ENCODE results near the gene CFAP77.
"Not testable (repeated sequence)": the region's sequence is repeated elsewhere in the genome, so short reads cannot be mapped to it uniquely, and the experiment has no call there.

The CFAP77 gene

DNA sequence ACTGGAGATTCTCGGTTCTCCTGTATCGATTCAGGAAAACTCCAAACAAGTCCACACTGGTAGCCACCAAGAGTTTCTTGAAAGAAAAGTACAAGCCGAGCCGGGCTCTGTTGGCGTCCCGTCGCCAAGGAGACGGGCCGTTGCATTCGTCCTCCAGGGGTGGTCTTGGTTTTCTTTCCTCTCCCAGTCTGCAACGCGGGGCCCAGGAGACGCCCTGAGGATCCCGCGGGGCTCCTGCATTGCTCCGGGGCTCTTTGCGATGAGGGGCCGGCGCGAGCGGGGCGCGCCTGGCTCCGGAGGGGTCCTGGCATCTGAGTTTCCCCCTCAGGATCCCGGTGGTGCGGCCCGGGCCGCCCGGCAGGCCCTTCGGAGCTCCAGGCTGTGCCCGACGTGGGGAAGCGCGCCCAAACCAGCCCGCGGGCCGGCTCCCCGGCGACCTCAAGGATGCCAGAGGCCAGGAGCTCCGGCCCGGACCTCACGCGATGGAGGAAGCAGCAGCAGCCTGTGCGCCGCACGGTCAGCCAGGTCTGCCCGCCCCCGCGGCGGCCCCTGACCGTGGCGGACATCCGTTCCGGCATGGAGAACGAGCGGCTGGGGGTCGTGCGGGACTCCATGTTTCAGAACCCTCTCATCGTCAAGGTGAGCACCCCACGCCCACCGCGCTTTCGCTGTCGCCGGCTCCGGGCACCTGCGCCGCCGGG lies at the start of gene CFAP77:
CFAP77 (plus strand) TSS at position 384 of the 701 bp plus-strand sequence; CDS start at position 445, 61 bp downstream.
- peak; percentile 58 for DNase-seq
- in situ Hi-C loops (cut with MboI; ENCODE audit: low pct_unique_long_range_greater_than_20kb, low sequenced_read_pairs), result no loop called here

DNA sequence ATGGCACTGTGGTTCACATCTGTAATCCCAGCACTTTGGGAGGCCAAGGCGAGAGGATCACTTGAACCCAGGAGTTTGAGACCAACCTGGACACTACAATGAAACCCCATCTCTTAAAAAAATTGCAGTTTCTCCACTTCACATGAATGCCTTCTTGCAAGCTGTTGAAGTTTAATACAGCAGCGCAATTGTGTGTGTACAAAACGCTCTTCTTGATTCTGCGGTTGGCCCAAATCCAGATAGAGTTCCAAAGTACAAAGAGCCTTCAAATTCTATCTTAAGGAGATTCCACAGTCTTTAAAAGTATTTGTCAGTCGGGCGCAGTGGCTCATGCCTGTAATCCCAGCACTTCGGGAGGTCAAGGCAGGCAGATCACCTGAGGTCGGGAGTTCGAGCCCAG lies 45.9 kb upstream of the CFAP77 start:
- in situ Hi-C loops (cut with MboI; ENCODE audit: low pct_unique_long_range_greater_than_20kb, low sequenced_read_pairs), result no loop called here
- DNase-seq, result no peak

- DNase-seq, result no peak
- in situ Hi-C loops (cut with MboI; ENCODE audit: low pct_unique_long_range_greater_than_20kb, low sequenced_read_pairs), result no loop called here
Observed at GRCh38 chr9:132365986-132366385, 44.0 kb upstream of the CFAP77 start.

DNA sequence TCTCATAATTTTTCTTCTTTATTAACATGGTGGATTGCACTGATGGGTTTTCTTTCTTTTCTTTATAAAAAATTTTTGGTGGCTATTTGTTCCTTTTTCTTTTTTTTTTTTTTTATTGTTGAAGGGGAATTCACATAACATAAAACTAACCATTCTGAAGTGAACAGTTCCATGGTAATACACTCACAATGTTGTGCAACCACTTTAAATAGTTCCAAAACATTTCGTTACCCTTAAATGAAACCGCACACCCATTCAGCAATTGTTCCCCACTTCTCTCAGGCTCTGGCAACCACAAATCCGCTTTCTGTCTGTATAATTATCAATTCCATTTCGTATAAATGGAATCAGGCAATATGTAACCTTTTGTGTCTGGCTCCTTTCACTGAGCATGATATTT lies 43.5 kb upstream of the CFAP77 start:
- no peak for DNase-seq
- in situ Hi-C loops (cut with MboI; ENCODE audit: low pct_unique_long_range_greater_than_20kb, low sequenced_read_pairs), result no loop called here

DNA sequence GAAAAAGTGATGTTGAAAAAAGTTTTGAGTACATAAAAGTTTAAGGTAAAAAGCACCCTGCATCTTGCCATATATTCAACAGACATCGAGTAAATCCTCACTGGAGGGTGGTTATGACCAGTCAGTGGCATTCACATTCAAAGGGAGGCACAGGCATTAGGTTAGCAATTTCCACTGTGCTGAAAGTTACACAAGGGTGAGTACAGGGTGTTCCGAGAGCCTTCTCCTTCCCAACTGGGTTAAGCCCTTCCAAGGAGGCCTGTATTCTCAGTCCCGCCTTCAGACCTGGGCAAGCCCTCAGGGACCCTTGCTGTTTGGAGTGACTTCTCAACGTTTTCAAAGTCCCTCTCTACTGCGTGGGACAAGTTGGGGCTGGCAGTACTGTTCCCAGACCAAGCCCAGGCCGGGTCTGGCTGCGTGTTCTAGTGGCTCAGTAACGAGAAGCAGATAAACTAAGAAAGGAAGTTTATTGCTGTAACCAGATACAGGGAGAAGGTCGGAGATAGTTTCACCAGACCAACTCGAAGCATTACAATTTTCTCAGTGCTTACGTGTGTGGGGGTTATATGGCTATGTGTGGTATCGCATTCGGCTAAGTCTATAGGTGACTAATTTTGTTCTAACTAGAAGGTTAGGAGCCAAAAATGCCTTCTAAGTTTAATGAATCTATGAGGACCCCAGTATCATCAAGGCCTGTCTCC lies 42.2 kb upstream of the CFAP77 start:
- in situ Hi-C loops (cut with MboI; ENCODE audit: low pct_unique_long_range_greater_than_20kb, low sequenced_read_pairs), result no loop called here
- no peak for DNase-seq

GRCh38 chr9:132369421-132369820 lies 40.6 kb upstream of the CFAP77 start:
- in situ Hi-C loops (cut with MboI; ENCODE audit: low pct_unique_long_range_greater_than_20kb, low sequenced_read_pairs), result no loop called here
- no peak for DNase-seq

DNA sequence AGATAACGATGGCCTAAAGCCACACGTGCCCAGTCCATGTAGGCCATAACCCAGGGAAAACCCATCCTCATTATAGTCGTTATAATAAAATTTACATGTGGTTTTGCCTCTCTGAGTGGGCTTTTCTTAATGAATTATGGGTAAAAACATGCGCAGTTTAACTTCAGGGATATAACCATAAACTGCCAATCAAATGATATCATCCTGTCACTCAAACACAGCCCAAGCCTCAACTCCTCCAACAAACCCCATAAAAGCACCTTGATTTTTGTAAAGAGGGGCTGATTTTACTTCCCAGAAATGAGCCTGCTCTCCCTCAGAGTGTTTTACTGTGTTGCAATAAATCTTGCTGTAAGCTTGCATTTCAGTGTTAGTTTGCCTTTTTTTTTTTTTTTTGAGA lies 39.4 kb upstream of the CFAP77 start:
- in situ Hi-C loops (cut with MboI; ENCODE audit: low pct_unique_long_range_greater_than_20kb, low sequenced_read_pairs), result no loop called here
- no peak for DNase-seq

DNA sequence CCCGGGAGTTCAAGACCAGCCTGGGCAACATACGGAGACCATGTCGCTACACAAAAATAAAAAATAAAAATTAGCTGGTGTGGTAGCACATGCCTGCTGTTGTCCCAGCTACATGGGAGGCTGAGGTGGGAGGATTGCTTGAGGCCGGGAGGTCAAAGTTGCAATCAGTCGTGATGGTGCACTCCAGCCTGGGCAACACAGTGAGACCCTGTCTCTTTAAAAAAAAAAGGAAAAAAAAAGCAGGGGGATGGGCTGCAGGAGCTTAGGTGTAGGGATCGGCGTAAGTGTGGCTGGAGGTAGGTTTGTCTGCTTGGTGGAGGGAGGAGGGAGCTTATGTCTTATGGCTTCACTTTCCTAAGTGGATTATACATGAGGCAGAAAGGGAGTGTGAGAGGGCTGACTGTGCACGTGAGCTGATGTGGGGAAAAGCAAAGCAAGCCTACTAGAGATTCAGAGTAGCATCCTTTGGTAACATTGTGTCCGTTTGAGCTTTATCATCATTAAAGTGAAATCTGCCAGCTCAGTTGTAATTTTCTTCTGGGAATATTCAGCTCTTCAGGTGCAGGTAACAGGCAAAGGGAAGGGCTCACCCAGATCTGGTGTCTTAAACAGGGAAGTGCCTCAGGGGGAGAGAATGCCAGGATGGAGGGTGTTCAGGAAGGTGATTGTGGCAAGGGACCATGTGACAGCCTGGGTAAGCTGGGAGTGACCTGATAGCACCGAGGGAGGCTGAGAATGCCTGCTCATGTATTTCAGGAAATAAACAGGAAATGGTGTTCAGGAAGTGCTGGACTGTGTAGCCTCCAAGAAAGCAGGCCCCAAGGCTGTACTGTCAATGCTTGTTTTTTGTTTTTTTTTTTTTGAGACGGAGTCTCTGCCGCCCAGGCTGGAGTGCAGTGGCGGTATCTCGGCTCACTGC lies 37.6 kb upstream of the CFAP77 start:
- DNase-seq, result peak; percentile 96
- in situ Hi-C loops (cut with MboI; ENCODE audit: low pct_unique_long_range_greater_than_20kb, low sequenced_read_pairs), result no loop called here

DNA sequence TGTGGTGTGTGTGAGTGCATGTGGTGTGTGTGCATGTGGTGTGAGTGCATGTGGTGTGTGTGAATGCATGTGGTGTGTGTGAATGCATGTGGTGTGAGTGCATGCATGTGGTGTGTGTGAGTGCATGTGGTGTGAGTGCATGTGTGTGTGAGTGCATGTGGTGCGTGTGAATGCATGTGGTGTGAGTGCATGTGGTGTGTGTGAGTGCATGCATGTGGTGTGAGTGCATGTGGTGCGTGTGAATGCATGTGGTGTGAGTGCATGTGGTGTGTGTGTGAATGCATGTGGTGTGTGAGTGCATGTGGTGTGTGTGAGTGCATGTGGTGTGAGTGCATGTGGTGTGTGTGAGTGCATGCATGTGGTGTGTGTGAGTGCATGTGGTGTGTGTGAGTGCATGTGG lies 32.2 kb upstream of the CFAP77 start:
- in situ Hi-C loops (cut with MboI; ENCODE audit: low pct_unique_long_range_greater_than_20kb, low sequenced_read_pairs); DNase-seq: not testable (repeated sequence)

DNA sequence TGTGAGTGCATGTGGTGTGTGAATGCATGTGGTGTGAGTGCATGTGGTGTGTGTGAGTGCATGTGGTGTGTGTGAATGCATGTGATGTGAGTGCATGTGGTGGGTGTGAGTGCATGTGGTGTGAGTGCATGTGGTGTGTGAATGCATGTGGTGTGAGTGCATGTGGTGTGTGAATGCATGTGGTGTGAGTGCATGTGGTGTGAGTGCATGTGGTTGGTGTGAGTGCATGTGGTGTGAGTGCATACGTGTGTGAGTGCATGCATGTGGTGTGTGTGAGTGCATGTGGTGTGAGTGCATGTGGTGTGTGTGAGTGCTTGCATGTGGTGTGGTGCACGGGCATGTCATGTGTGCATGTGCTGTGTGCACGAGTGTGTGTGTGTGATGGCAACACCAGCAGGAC lies 31.6 kb upstream of the CFAP77 start:
- in situ Hi-C loops (cut with MboI; ENCODE audit: low pct_unique_long_range_greater_than_20kb, low sequenced_read_pairs); DNase-seq: not testable (repeated sequence)

DNA sequence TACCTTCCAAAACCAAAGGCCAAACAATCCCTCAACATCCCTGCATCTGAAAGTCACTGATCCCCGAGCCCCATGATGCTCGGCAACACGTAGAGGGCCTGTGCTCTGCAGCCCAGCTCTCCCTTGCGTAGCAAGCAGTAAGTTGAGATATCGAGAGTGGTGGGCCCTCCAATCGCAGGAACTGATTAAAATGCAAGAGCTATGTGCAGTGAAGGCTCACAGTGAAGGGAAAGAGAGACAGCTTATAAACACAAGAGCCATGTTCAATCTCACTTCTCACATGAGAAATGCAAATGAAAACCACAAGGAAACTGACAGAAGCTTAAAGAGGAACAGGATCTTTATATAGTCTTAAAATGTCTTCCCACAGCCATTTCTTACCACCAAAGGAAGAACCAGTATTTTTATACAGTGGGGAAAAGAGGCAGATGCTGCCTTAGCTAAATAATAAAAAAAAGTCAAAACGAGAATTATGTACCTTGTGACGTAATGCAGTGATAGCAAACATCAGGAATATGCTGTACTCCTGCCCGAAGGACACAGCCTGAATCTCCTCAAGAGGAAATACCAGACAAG lies 28.0 kb upstream of the CFAP77 start:
- in situ Hi-C loops (cut with MboI; ENCODE audit: low pct_unique_long_range_greater_than_20kb, low sequenced_read_pairs), result no loop called here

DNA sequence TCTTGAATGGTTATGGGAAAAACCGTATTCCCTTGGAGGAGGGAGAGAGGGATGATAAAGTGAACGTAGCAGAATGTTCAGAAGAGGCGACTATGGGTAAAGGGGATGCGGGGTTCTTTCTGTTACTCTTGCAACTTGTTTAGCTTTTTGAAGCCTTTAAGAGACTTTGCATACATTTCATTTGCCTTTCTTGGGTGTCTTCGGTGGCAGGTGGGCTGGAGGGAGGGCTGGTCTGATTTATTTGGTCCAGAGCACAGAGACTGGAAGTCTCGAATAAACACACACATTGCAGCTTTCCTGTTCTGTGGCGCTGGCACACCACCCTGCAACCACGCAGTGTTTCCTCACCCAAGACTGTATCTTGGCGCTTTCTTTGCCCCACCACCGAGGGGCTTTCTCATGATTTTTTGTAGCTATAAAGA lies 26.5 kb upstream of the CFAP77 start:
- DNase-seq, result no peak
- in situ Hi-C loops (cut with MboI; ENCODE audit: low pct_unique_long_range_greater_than_20kb, low sequenced_read_pairs), result no loop called here

More for the DNA sequence above, 28.0 kb upstream of the CFAP77 start:
- DNase-seq, result peak; percentile 76

DNA sequence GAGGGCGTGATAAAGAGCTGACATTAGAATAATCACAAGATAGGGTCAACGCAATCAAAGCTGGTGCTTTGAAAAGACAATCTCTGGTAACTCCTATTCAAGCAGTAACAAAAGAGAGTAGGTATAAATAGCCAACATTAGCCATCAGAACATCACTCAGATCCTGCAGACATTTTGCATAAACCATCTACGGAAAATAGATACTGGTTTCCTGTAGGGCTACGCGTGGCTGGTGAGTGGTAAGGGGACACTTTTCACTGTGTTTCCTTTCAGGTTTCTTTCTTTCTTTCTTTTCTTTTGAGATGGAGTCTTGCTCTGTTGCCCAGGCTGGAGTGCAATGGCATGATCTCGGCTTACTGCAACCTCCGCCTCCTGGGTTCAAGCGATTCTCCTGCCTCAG lies 25.6 kb upstream of the CFAP77 start:
- no peak for DNase-seq
- in situ Hi-C loops (cut with MboI; ENCODE audit: low pct_unique_long_range_greater_than_20kb, low sequenced_read_pairs), result no loop called here

GRCh38 chr9:132387133-132387532 lies 22.9 kb upstream of the CFAP77 start:
- DNase-seq, result no peak
- in situ Hi-C loops (cut with MboI; ENCODE audit: low pct_unique_long_range_greater_than_20kb, low sequenced_read_pairs), result no loop called here

GRCh38 chr9:132390966-132391365 lies 19.0 kb upstream of the CFAP77 start:
- DNase-seq, result no peak
- in situ Hi-C loops (cut with MboI; ENCODE audit: low pct_unique_long_range_greater_than_20kb, low sequenced_read_pairs), result no loop called here

DNA sequence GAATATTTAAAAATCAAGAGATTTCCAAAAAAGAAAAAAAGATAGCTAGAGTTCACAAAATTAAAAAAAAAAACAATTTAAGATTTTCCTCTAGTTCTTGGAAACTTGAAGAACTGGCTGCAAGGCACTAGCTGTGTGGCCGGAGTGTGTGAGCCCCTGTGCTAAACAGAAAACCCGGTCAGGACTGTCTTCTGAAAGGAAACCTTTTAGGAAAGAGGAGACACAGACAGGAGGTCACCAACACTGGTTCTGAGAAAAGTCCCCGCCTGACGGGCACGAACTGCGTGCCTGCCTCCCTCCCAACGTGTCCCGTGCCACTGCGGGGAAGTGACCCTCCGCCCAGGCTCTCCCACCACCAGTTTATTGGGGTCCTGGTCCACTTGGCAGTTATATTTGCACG lies 18.6 kb upstream of the CFAP77 start:
- in situ Hi-C loops (cut with MboI; ENCODE audit: low pct_unique_long_range_greater_than_20kb, low sequenced_read_pairs), result no loop called here

GRCh38 chr9:132395560-132395959 lies 14.5 kb upstream of the CFAP77 start:
- no peak for DNase-seq
- in situ Hi-C loops (cut with MboI; ENCODE audit: low pct_unique_long_range_greater_than_20kb, low sequenced_read_pairs), result no loop called here

More for the DNA sequence above, 18.6 kb upstream of the CFAP77 start:
- no peak for DNase-seq

GRCh38 chr9:132401824-132402223 lies 8.2 kb upstream of the CFAP77 start:
- in situ Hi-C loops (cut with MboI; ENCODE audit: low pct_unique_long_range_greater_than_20kb, low sequenced_read_pairs), result no loop called here
- no peak for DNase-seq

- peak; percentile 49 for DNase-seq
- in situ Hi-C loops (cut with MboI; ENCODE audit: low pct_unique_long_range_greater_than_20kb, low sequenced_read_pairs), result no loop called here
Observed at GRCh38 chr9:132404228-132404881, 5.7 kb upstream of the CFAP77 start.
